Large intestine (tissue), 3 donors: ENCODE data around the gene CDYL. TPM values are rescaled to one million over a fixed set of nuclear protein-coding genes. Genes with fewer than 3 reads are reported as not detected.
A peak's percentile ranks its signal among the peaks of the same experiment; 100 is the strongest.

Experiments
- DNase-seq, 2 donors: peaks; one replicate each; pipeline versions ENCODE4 v3.0.0 to v3.0.0-alpha.2; 2013
- H3K27ac ChIP-seq: one replicate; pipeline ENCODE4 v1.5.1; 2013; ENCODE audit warnings: low read length
- H3K27me3 ChIP-seq: 2 replicates; pipeline ENCODE4 v1.6.1; 2013; ENCODE audit warnings: low read length; ENCODE audit not compliant: control insufficient read depth, insufficient read depth
- H3K36me3 ChIP-seq: 2 replicates; pipeline ENCODE4 v1.6.1; 2013; ENCODE audit warnings: low read length; ENCODE audit not compliant: control insufficient read depth, insufficient read depth
- H3K4me1 ChIP-seq: one replicate; pipeline ENCODE4 v1.6.1; 2013; ENCODE audit warnings: low read length; ENCODE audit not compliant: control insufficient read depth, insufficient read depth
- H3K4me3 ChIP-seq: one replicate; pipeline ENCODE4 v1.5.1; 2013; ENCODE audit warnings: low read length
- H3K9me3 ChIP-seq: one replicate; pipeline ENCODE4 v1.6.1; 2013; ENCODE audit warnings: mild to moderate bottlenecking, low read depth, low read length, moderate library complexity; ENCODE audit not compliant: control insufficient read depth
- WGBS: methylation state at CpG from one replicate; pipeline ENCODE4 v1.1.5; 2013; ENCODE audit warnings: low lambda C conversion rate; ENCODE audit not compliant: insufficient coverage; 5-methylcytosine and 5-hydroxymethylcytosine counted together
- polyA plus RNA-seq: library from polyadenylated mRNA; unstranded; fragments of 120-200 nt; gene quantifications from one replicate; pipeline ENCODE4 v1.2.1, GENCODE V29; 2013

The CDYL gene
- polyA plus RNA-seq, 1 donor, result 15.4 TPM

- H3K4me3 ChIP-seq, result no peak overlapping the region
Observed at GRCh38 chr6:4772750-4773149, 3.5 kb upstream of the CDYL start.

GRCh38 chr6:4773181-4773580 is 3.0 kb upstream of the CDYL start:
- Histone ChIP-seq H3K4me3 (no peak overlapping the region), H3K36me3 (no peaks in the 10 kb centered on the region), H3K27me3 (peaks cover 23% of the 10 kb centered on the region), H3K27ac (no peak overlapping the region), H3K9me3 (no peaks in the 10 kb centered on the region), H3K4me1 (peaks cover 12% of the 10 kb centered on the region)
- DNase-seq, result no peak
- WGBS, result 42% methylated on average over 4 of the region's 7 CpGs

More at GRCh38 chr6:4772750-4773149, 3.5 kb upstream of the CDYL start:
- DNase-seq, result no peak
- Histone ChIP-seq H3K4me1 (peaks cover 9% of the 10 kb centered on the region), H3K27me3 (peaks cover 23% of the 10 kb centered on the region), H3K27ac (no peak overlapping the region), H3K9me3 (no peaks in the 10 kb centered on the region), H3K36me3 (no peaks in the 10 kb centered on the region)
- 25% methylated on average over 4 of the region's 5 CpGs for WGBS

GRCh38 chr6:4774296-4774695 is 1.9 kb upstream of the CDYL start:
- Histone ChIP-seq H3K27me3 (peaks cover 23% of the 10 kb centered on the region), H3K4me1 (peaks cover 12% of the 10 kb centered on the region), H3K36me3 (no peaks in the 10 kb centered on the region), H3K4me3 (peak overlapping the region; percentile 50), H3K9me3 (no peaks in the 10 kb centered on the region), H3K27ac (no peak overlapping the region)
- DNase-seq, result no peak
- WGBS, result 60% methylated on average over 1 of the region's 6 CpGs

- Histone ChIP-seq H3K36me3 (no peaks in the 10 kb centered on the region), H3K27ac (no peak overlapping the region), H3K9me3 (no peaks in the 10 kb centered on the region), H3K4me3 (peak overlapping the region; percentile 50), H3K27me3 (peaks cover 23% of the 10 kb centered on the region), H3K4me1 (peaks cover 12% of the 10 kb centered on the region)
- DNase-seq, result no peak
- no CpG with 5 or more reads among the region's 47 CpGs for WGBS
Observed at GRCh38 chr6:4774715-4775493, 1.3 kb upstream of the CDYL start.

- no peaks in the 10 kb centered on the region for H3K9me3 ChIP-seq
- peak; percentile 71 to 91 for DNase-seq
- peaks cover 12% of the 10 kb centered on the region for H3K4me1 ChIP-seq
- H3K27me3 ChIP-seq, result peaks cover 23% of the 10 kb centered on the region
- peak overlapping the region; percentile 50 for H3K4me3 ChIP-seq
- no CpG with 5 or more reads among the region's 88 CpGs for WGBS
- no peak overlapping the region for H3K27ac ChIP-seq
- H3K36me3 ChIP-seq, result no peaks in the 10 kb centered on the region
Observed at GRCh38 chr6:4775494-4776130, 592 bp upstream of the CDYL start.

- H3K27ac ChIP-seq, result no peak overlapping the region
- no peaks in the 10 kb centered on the region for H3K9me3 ChIP-seq
- H3K27me3 ChIP-seq, result peaks cover 23% of the 10 kb centered on the region
- WGBS, result no CpG with 5 or more reads among the region's 107 CpGs
- no peaks in the 10 kb centered on the region for H3K36me3 ChIP-seq
- DNase-seq, result peak; percentile 19 to 45
- H3K4me1 ChIP-seq, result peaks cover 12% of the 10 kb centered on the region
- peak overlapping the region; percentile 65 for H3K4me3 ChIP-seq
Observed at GRCh38 chr6:4776493-4777393, 539 bp downstream of the CDYL start.

- Histone ChIP-seq H3K4me1 (peaks cover 12% of the 10 kb centered on the region), H3K27ac (no peak overlapping the region), H3K4me3 (peak overlapping the region; percentile 65), H3K9me3 (no peaks in the 10 kb centered on the region), H3K36me3 (no peaks in the 10 kb centered on the region), H3K27me3 (peaks cover 21% of the 10 kb centered on the region)
- WGBS, result no CpG with 5 or more reads among the region's 9 CpGs
- DNase-seq, result no peak
Observed at GRCh38 chr6:4777394-4777935, 1.3 kb downstream of the CDYL start.

GRCh38 chr6:4778086-4778485 is 1.9 kb downstream of the CDYL start:
- H3K9me3 ChIP-seq, result no peaks in the 10 kb centered on the region
- H3K4me3 ChIP-seq, result no peak overlapping the region
- WGBS, result no CpG with 5 or more reads among the region's 1 CpG
- no peak for DNase-seq
- H3K27ac ChIP-seq, result no peak overlapping the region
- peaks cover 12% of the 10 kb centered on the region for H3K4me1 ChIP-seq
- H3K36me3 ChIP-seq, result no peaks in the 10 kb centered on the region
- peaks cover 16% of the 10 kb centered on the region for H3K27me3 ChIP-seq

- Histone ChIP-seq H3K27ac (no peak overlapping the region), H3K27me3 (no peaks in the 10 kb centered on the region), H3K36me3 (no peaks in the 10 kb centered on the region), H3K9me3 (peaks cover 5% of the 10 kb centered on the region), H3K4me3 (no peak overlapping the region), H3K4me1 (peaks cover 6% of the 10 kb centered on the region)
- 83% methylated on average over 2 of the region's 11 CpGs for WGBS
- no peak for DNase-seq
Observed at GRCh38 chr6:4780360-4780812, 4.2 kb downstream of the CDYL start.

GRCh38 chr6:4781426-4781825 is 5.2 kb downstream of the CDYL start:
- Histone ChIP-seq H3K36me3 (no peaks in the 10 kb centered on the region), H3K4me3 (no peak overlapping the region), H3K27me3 (no peaks in the 10 kb centered on the region), H3K9me3 (peaks cover 5% of the 10 kb centered on the region), H3K27ac (no peak overlapping the region), H3K4me1 (peaks cover 6% of the 10 kb centered on the region)
- no peak for DNase-seq
- 100% methylated on average over 4 of the region's 4 CpGs for WGBS
